Measurements from ENCODE around the gene EPB41L4A.
A peak's percentile ranks its signal among the peaks of the same experiment; 100 is the strongest.

Gene EPB41L4A

DNA sequence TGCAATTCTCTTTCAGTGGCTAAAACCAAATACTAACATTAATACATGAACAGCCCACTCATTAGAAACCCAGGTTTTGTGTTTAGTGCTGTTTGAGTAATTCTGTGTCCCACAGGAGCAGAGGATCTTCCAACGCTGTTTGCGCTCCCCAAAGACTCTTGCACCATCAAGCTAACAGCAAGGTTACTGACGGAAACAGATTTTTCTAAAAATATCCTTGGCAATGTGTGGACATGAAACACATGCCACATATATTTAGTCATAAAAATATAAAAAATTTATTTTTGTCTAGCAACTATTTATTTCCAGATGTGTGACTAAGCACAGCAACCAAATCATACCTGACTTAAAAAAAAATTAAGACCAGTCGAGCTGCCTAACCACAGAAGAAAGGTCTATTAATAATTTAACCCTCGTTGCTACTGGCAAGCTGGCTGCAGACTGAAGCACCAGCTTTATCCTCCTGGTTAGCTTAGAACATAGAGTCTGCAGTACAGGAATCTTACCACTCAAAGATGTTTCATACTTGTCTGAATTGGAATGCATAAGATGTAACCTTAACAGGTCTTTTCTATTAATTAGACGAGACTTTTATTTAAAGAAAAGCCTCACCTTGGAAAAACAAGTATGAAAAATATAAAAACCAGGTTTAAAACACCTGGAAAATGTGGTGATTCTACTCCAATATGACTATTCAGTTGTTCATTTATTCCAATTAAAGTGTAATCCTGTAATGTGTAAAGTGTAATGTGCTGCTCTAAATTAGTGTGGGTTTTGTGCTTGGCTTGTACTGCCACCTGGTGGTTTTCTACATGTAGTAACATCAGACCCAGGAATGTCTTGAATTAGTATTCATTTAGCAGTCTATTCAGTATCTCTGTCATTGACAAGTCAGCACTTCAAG is 272.5 kb downstream of the EPB41L4A start:
- Mint-ChIP-seq H3K4me3 (no peak overlapping the region), H3K9me3 (peaks cover 14% of the 10 kb centered on the region), H3K27me3 (ENCODE audit: low read depth) (no peaks in the 10 kb centered on the region), H3K36me3 (ENCODE audit: low read depth) (peaks cover 3% of the 10 kb centered on the region), H3K27ac (peak overlapping the region; percentile 80 to 86 (median 85)), H3K4me1 (peaks cover 30% of the 10 kb centered on the region)
- TF ChIP-seq, protein P1, sequence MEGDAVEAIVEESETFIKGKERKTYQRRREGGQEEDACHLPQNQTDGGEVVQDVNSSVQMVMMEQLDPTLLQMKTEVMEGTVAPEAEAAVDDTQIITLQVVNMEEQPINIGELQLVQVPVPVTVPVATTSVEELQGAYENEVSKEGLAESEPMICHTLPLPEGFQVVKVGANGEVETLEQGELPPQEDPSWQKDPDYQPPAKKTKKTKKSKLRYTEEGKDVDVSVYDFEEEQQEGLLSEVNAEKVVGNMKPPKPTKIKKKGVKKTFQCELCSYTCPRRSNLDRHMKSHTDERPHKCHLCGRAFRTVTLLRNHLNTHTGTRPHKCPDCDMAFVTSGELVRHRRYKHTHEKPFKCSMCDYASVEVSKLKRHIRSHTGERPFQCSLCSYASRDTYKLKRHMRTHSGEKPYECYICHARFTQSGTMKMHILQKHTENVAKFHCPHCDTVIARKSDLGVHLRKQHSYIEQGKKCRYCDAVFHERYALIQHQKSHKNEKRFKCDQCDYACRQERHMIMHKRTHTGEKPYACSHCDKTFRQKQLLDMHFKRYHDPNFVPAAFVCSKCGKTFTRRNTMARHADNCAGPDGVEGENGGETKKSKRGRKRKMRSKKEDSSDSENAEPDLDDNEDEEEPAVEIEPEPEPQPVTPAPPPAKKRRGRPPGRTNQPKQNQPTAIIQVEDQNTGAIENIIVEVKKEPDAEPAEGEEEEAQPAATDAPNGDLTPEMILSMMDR (IDR thresholded peaks at IDR 0.05; ENCODE audit: unreplicated experiment in 3 of 3), result peak; percentile 83 to 92 (median 85)

DNA sequence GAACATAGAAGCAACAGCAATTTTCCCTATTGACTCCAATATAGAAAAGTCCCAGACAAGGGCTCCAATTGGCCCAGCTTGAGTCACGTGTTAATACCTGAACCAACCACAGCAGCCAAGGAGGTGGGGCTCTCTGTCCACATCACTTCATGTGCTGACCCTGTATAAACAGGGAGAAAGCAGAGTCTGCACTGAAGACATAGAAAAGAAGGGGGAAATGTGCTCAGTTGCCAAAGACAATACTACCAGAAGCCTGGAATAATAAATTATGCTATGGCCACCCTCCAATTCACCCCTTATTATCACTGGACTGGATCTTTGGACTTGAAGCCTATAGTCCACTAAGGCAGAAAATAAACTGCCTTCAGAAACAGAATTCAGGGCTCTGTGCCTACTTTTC is 275.4 kb downstream of the EPB41L4A start:
- H3K27ac Mint-ChIP-seq, result peak overlapping the region; percentile 89 to 95 (median 90)
- peaks cover 4% of the 10 kb centered on the region for H3K9me3 Mint-ChIP-seq
- TF ChIP-seq, protein P1 (IDR thresholded peaks at IDR 0.05; ENCODE audit: unreplicated experiment in 3 of 3), result no peak
- no peak overlapping the region for H3K4me3 Mint-ChIP-seq
- no peaks in the 10 kb centered on the region for H3K27me3 Mint-ChIP-seq (ENCODE audit: low read depth)
- H3K36me3 Mint-ChIP-seq (ENCODE audit: low read depth), result peaks cover 3% of the 10 kb centered on the region
- peaks cover 30% of the 10 kb centered on the region for H3K4me1 Mint-ChIP-seq

DNA sequence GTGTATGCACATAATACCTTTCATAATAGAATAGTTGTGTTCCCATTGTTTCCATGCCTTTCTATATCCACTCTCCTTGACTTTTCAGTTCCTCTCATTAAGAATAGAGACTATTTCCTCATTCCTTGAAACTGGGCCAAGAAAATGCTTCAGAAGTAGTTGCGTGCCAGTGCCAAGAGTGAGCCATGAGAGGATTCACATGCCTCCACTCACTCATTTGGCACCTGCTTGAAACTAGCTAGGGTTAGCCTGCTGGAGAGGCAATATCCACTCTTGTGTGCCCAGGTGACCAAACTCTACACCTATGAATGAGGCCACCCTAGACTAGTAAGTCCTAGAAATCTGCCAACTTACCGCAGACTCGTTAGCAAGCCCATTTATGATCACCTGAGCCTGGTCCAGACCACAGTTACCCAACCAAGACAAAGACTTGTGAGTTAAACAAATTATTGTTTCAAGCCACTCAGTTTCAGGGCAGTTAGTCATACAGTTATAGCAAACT is 276.3 kb downstream of the EPB41L4A start:
- no peak overlapping the region for H3K4me3 Mint-ChIP-seq

DNA sequence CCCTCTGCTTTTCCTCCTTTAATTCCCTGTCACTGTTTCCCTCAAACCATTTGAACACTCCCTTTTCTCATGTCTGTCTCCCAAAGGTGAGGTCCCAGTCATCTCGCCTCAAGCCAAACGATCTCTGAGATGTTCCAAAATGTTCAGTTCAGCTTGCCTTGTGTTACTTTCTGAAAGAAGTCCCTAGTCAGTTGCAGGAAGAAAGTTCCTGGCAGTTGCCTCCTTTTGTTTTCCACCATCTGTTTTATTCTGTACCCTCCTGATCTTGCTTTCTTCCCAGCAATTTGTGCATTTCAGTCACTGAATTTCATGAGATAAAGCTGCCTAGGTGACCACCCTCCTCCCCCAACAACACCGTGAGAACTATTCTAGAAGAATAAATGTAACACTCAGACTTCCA is 277.5 kb downstream of the EPB41L4A start:
- Mint-ChIP-seq H3K9me3 (peaks cover 4% of the 10 kb centered on the region), H3K27me3 (ENCODE audit: low read depth) (no peaks in the 10 kb centered on the region), H3K27ac (peak overlapping the region in 1 of 3 experiments; percentile 9), H3K4me1 (peaks cover 24% of the 10 kb centered on the region), H3K36me3 (ENCODE audit: low read depth) (peaks cover 3% of the 10 kb centered on the region), H3K4me3 (no peak overlapping the region)
- TF ChIP-seq, protein P1 (IDR thresholded peaks at IDR 0.05; ENCODE audit: unreplicated experiment in 3 of 3), result no peak

More for the DNA sequence above, 276.3 kb downstream of the EPB41L4A start:
- H3K27ac Mint-ChIP-seq, result peak overlapping the region; percentile 17 to 90 (median 35)
- H3K9me3 Mint-ChIP-seq, result peaks cover 4% of the 10 kb centered on the region
- H3K4me1 Mint-ChIP-seq, result peaks cover 30% of the 10 kb centered on the region
- TF ChIP-seq, protein P1 (IDR thresholded peaks at IDR 0.05; ENCODE audit: unreplicated experiment in 3 of 3), result no peak
- H3K27me3 Mint-ChIP-seq (ENCODE audit: low read depth), result no peaks in the 10 kb centered on the region
- H3K36me3 Mint-ChIP-seq (ENCODE audit: low read depth), result peaks cover 3% of the 10 kb centered on the region

DNA sequence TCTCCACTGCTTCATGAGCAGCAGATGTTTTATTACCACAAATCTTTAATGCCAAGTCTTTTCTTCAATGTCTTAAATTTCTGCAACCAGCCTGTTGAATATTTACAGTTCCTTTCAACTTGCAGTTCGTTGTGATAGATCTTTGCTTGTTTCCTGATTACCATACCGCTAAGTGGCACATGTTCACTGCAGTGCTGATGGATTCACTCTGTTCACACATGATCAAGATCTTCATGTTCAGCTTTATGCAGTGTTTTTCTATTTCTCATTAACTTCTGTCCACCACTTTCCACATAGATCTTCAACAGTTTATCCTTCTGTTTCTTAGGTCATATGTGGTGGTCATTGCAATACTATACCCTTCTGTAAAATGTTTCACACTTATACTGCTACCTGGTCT is 280.6 kb downstream of the EPB41L4A start:
- H3K9me3 Mint-ChIP-seq, result peaks cover 6% of the 10 kb centered on the region
- peaks cover 2% of the 10 kb centered on the region for H3K36me3 Mint-ChIP-seq (ENCODE audit: low read depth)
- TF ChIP-seq, protein P1 (IDR thresholded peaks at IDR 0.05; ENCODE audit: unreplicated experiment in 3 of 3), result no peak
- H3K4me1 Mint-ChIP-seq, result peaks cover 6% of the 10 kb centered on the region
- no peaks in the 10 kb centered on the region for H3K27me3 Mint-ChIP-seq (ENCODE audit: low read depth)
- no peak overlapping the region for H3K4me3 Mint-ChIP-seq
- H3K27ac Mint-ChIP-seq, result peak overlapping the region in 1 of 3 experiments; percentile 9
